ENCODE results near the gene CUL2.
"Not testable (repeated sequence)": the region's sequence is repeated elsewhere in the genome, so short reads cannot be mapped to it uniquely, and the experiment has no call there.

Gene CUL2

DNA sequence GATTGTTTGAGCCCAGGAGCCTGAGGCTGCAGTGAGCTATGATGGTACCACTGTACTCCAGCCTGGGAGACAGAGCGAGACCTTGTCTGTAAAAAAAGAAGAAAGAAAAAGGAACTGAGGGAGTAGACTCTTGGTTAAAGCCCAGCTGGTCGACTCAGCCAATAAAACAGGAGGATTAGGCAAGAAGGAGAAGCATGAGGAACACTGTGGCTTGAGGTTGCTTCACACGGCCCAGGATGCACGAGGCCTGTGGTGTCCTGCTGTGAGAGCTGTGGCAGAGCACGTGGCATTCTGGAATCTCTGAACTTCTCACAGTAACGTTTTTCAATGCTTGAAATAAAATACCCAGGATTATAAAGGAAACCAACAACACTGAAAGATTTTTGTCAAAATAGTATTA is 93.3 kb downstream of the CUL2 start:
- Mint-ChIP-seq H3K4me3 (no peak overlapping the region), H3K36me3 (peaks cover 0 to 12% of the 10 kb centered on the region in 2 donors), H3K9me3 (no peaks in the 10 kb centered on the region), H3K27me3 (no peaks in the 10 kb centered on the region), H3K4me1 (peaks cover 17 to 22% of the 10 kb centered on the region in 2 donors), H3K27ac (peak overlapping the region; percentile 4)
- DNase-seq (no peak), ATAC-seq (replicated peaks) (no peak)

DNA sequence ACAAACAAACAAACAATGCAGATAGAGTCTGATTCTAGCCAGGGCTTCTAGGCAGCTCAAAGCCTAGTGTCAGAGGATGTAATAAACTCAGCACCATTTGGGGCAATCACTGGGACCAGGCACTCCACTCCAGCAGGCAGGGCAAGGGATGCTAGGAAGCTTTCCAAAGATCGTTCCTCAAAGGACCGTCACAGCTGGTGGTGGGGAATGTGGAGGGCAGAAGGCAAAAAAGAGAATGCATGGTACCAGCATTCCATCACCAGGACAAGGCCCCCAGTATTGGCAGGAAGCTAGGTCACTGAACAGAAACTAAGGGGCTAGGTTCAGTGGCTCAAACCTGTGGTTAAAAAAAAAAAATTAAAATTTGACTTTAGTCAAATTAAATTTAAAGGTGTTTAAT is 94.2 kb downstream of the CUL2 start:
- ATAC-seq (replicated peaks) (no peak), DNase-seq (no peak)
- Mint-ChIP-seq H3K36me3 (peaks cover 0 to 12% of the 10 kb centered on the region in 2 donors), H3K27ac (peak overlapping the region; percentile 75), H3K4me1 (peaks cover 17 to 22% of the 10 kb centered on the region in 2 donors), H3K27me3 (no peaks in the 10 kb centered on the region), H3K9me3 (no peaks in the 10 kb centered on the region), H3K4me3 (no peak overlapping the region)

DNA sequence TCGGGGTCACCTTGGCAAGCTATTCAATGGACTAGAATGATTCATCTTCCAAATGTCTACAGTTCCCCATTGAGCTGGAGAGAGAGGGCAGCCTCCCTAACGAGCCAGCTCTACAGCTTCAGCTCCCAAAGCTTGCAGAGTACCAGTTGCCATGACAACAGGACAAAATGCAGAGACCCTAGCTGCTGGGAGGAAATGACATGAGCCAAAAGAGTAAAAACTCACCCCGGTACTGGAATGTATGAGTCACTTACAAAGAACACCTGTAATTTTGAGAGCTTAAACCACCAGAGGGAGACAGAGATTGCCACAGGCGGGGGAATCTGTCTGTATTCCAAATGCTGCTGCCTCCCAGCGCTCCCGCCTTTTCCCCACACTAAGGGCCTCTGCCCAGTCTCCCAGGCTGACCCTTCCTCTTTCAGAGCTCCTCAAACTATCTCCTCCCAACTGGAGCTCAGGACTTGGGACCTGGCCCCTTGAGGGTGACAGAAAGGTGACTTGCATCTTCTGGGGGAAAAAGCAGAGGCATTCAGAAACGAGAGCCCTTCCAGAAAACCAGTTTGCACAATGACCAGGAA is 95.5 kb downstream of the CUL2 start:
- Mint-ChIP-seq H3K4me3 (no peak overlapping the region), H3K36me3 (peaks cover 0 to 12% of the 10 kb centered on the region in 2 donors), H3K4me1 (peaks cover 17 to 22% of the 10 kb centered on the region in 2 donors), H3K27ac (peak overlapping the region; percentile 60), H3K9me3 (no peaks in the 10 kb centered on the region), H3K27me3 (no peaks in the 10 kb centered on the region)
- DNase-seq (peak; percentile 37), ATAC-seq (replicated peaks) (peak; percentile 88 to 93)

DNA sequence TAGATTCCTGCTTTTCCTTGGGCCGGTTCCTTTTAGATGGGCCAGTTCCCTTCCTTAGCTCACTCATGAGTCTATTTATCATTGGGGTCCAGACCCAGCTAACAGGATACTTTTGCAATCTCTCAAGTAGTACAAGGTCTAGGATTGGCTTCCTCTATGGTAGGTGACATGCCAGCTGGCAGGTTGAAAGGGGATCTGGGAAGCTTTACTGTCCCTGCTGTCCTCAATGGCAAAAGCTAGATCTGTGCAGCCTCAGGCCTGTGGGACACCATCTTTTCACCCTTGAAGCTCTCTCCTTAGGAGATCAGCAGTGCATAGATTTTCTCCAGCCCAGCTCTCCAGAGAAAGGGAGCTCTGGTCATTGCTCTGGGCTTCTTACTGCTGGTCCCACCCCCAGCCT is 96.4 kb downstream of the CUL2 start:
- Mint-ChIP-seq H3K4me1 (peaks cover 17 to 22% of the 10 kb centered on the region in 2 donors), H3K9me3 (no peaks in the 10 kb centered on the region), H3K36me3 (peaks cover 0 to 10% of the 10 kb centered on the region in 2 donors), H3K27me3 (no peaks in the 10 kb centered on the region), H3K27ac (no peak overlapping the region), H3K4me3 (no peak overlapping the region)
- DNase-seq (no peak), ATAC-seq (replicated peaks) (no peak)

DNA sequence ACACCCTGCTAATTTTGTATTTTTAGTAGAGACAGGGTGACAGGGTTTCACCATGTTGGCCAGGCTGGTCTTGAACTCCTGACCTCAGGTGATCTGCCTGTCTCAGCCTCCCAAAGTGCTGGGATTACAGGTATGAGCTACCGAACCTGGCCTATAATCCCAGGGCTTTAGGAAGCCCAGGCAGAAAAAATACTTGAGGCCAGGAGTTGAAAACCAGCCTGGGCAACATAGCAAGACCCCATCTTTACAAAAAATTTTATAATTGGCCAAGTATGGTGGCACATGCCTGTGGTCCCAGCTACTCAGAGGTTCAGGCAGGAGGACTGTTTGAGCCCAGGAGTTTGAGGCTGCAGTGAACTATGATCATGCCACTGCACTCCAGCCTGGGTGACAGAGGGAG is 99.0 kb downstream of the CUL2 start:
- H3K27ac Mint-ChIP-seq, DNase-seq: not testable (repeated sequence)

DNA sequence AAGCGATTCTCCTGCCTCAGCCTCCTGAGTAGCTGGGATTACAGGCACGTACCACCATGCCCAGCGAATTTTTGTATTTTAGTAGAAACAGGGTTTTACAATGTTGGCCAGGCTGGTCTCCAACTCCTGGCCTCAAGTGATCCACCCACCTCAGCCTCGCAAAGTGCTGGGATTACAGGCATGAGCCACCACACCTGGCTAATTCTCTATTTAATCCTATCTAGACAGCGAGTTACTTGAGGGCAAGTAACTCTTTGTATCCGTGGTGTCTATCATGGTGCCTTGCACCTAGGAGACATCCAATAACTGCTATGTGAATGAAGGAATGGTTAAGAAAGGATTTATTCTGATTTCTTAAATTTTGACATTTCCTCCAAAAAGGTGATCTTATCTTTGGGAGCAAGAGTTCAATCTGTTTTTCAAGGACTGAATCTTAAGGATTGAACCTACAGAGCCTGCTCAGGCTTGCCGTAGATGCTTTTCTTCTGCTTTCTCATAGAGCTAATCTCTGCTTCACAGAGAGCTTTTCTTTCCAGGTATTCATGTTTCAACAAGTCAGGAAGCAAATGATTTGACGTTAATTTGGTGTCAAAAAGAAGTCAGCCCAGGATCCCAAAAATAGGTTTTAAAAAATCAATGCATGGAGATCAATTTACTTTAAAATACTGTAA is 101.6 kb downstream of the CUL2 start:
- H3K4me1 Mint-ChIP-seq = no peaks in the 10 kb centered on the region
- ATAC-seq (replicated peaks) (no peak), DNase-seq (no peak)
- peaks cover 0 to 4% of the 10 kb centered on the region in 2 donors for H3K36me3 Mint-ChIP-seq
- no peak overlapping the region for H3K4me3 Mint-ChIP-seq
- no peaks in the 10 kb centered on the region for H3K27me3 Mint-ChIP-seq
- H3K27ac Mint-ChIP-seq = no peak overlapping the region
- peaks cover 7 to 9% of the 10 kb centered on the region in 2 donors for H3K9me3 Mint-ChIP-seq

More for the DNA sequence above, 99.0 kb downstream of the CUL2 start:
- H3K9me3 Mint-ChIP-seq; H3K27me3 Mint-ChIP-seq; H3K4me3 Mint-ChIP-seq; ATAC-seq (replicated peaks); H3K36me3 Mint-ChIP-seq: not testable (repeated sequence)
- H3K4me1 Mint-ChIP-seq = peaks cover 17% of the 10 kb centered on the region in 2 donors

DNA sequence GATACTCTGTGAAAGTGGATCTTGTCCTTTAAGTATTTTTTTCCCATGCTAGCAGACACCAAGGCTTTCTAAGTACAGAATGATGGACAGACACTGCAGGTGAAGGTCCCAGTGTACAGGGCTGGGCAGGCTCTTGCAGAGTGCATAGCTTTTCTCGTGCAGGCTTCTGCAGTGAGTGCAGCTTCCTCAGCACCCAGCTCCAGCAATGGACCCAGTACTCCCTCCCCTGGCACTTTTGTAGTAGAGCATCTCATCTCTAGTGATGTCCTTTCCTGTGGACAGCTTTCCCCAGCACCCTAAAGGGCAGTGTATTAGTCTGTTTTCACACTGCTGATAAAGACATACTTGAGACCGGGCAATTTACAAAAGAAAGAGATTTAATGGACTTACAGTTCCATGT is 104.3 kb downstream of the CUL2 start:
- Mint-ChIP-seq H3K36me3 (peaks cover 0 to 4% of the 10 kb centered on the region in 2 donors), H3K4me3 (no peak overlapping the region)
- ATAC-seq (replicated peaks) = no peak

DNA sequence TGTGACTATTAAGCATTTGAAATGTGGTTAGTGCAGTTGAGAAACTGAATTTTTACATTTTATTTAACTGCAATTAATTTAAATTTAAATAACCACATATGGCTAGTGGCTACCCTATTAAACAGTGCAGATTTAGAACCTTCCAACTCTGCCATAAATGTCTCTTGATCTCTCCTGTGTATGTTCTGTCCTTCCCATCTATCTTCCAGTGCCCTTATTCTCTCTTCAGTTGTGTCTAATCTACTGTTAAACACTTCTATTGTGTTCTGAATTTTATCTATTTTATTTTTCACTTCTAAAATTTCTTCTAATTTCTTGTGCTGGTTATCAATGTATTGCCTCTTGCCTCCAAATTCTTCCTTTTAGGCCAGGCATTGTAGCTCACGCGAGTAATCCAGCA is 105.0 kb downstream of the CUL2 start:
- Mint-ChIP-seq H3K9me3 (peaks cover 7 to 9% of the 10 kb centered on the region in 2 donors), H3K27me3 (no peaks in the 10 kb centered on the region), H3K27ac (no peak overlapping the region), H3K4me1 (no peaks in the 10 kb centered on the region), H3K36me3 (peaks cover 0 to 4% of the 10 kb centered on the region in 2 donors), H3K4me3 (no peak overlapping the region)
- no peak for DNase-seq
- ATAC-seq (replicated peaks) = no peak

More for the DNA sequence above, 104.3 kb downstream of the CUL2 start:
- Mint-ChIP-seq H3K27me3 (no peaks in the 10 kb centered on the region), H3K9me3 (peaks cover 7 to 9% of the 10 kb centered on the region in 2 donors), H3K27ac (no peak overlapping the region), H3K4me1 (no peaks in the 10 kb centered on the region)
- no peak for DNase-seq

DNA sequence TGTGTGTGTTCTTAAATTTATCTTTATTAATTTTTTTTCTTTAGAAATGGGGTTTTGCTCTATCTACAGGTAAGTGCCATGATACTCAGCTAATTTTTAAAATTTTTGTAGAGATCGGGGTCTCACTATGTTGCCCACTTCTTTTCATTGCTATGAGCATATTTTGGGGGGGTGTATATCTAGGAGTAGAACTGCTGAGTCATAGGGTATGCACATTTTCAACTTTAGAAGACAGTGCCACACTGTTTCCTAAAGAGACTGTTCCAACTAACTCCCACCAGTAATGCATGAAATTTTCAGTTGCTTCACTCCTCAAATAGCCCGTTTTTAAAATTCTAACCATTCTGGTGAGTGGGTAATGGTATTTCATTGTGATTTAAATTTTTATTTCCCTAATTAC is 108.3 kb downstream of the CUL2 start:
- no peak for DNase-seq
- no peak for ATAC-seq (replicated peaks)
- Mint-ChIP-seq H3K9me3 (peaks cover 7 to 10% of the 10 kb centered on the region in 2 donors), H3K36me3 (peaks cover 0 to 4% of the 10 kb centered on the region in 2 donors), H3K4me3 (no peak overlapping the region), H3K4me1 (no peaks in the 10 kb centered on the region), H3K27ac (no peak overlapping the region), H3K27me3 (peaks cover 0 to 4% of the 10 kb centered on the region in 2 donors)

DNA sequence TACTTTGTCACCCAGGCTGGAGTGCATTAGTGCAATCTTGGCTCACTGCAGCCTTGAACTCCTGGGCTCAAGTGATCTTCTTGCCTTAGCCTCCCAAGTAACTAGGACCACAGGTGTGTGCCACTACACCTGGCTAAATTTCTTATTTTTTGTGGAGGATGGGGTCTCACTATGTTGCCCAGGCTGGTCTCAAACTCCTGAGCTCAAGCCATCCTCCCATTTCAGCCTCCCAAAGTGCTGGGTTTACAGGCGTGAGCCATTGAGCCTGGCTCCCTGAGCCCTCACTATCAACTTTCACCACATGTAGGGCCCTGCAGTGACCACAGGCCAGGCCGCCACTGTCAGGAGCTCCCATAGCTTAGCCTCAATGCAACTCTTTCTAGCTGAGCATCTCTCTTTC is 110.2 kb downstream of the CUL2 start:
- Mint-ChIP-seq H3K4me1 (no peaks in the 10 kb centered on the region), H3K27me3 (peaks cover 0 to 4% of the 10 kb centered on the region in 2 donors), H3K27ac (no peak overlapping the region), H3K9me3 (peaks cover 8 to 13% of the 10 kb centered on the region in 2 donors), H3K4me3 (no peak overlapping the region), H3K36me3 (peaks cover 0 to 1% of the 10 kb centered on the region in 2 donors)
- DNase-seq (no peak), ATAC-seq (replicated peaks) (no peak)

DNA sequence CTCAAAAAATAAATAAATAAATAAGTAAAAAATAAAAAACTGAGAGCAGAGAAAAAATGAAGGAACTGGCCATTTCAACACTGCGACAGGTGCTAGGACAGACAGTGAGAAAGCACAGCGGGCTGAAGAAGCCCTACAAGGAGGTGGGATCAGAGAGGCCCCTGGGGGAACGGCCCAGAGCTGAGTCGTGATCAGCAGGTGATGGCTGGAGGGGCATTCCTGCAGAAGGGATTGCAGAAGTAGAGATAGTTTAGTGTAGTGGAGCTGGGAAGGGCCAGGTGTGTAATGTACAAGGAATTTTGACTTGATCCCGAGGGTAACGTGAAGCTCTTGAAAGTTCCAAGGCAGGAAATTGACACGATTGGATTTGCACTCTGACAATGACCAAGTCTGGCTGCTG is 112.1 kb downstream of the CUL2 start:
- Mint-ChIP-seq H3K4me1 (no peaks in the 10 kb centered on the region), H3K27me3 (peaks cover 0 to 4% of the 10 kb centered on the region in 2 donors), H3K4me3 (no peak overlapping the region), H3K27ac (no peak overlapping the region), H3K9me3 (peaks cover 7 to 15% of the 10 kb centered on the region in 2 donors), H3K36me3 (peaks cover 0 to 1% of the 10 kb centered on the region in 2 donors)
- no peak for ATAC-seq (replicated peaks)
- no peak for DNase-seq

DNA sequence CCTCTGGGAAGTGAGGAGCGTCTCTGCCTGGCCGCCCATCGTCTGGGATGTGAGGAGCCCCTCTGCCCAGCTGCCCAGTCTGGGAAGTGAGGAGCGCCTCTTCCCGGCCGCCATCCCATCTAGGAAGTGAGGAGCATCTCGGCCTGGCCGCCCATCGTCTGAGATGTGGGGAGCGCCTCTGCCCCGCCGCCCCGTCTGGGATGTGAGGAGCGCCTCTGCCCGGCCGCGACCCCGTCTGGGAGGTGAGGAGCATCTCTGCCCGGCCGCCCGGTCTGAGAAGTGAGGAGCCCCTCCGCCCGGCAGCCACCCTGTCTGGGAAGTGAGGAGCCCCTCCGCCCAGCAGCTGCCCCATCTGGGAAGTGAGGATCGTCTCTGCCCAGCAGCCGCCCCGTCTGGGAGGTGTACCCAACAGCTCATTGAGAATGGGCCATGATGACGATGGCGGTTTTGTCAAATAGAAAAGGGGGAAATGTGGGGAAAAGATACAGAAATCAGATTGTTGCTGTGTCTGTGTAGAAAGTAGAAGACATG is 113.7 kb downstream of the CUL2 start:
- H3K27ac Mint-ChIP-seq; H3K36me3 Mint-ChIP-seq; H3K4me1 Mint-ChIP-seq; H3K27me3 Mint-ChIP-seq; ATAC-seq (replicated peaks); H3K4me3 Mint-ChIP-seq; DNase-seq: not testable (repeated sequence)
- H3K9me3 Mint-ChIP-seq = peaks cover 7 to 15% of the 10 kb centered on the region in 2 donors

DNA sequence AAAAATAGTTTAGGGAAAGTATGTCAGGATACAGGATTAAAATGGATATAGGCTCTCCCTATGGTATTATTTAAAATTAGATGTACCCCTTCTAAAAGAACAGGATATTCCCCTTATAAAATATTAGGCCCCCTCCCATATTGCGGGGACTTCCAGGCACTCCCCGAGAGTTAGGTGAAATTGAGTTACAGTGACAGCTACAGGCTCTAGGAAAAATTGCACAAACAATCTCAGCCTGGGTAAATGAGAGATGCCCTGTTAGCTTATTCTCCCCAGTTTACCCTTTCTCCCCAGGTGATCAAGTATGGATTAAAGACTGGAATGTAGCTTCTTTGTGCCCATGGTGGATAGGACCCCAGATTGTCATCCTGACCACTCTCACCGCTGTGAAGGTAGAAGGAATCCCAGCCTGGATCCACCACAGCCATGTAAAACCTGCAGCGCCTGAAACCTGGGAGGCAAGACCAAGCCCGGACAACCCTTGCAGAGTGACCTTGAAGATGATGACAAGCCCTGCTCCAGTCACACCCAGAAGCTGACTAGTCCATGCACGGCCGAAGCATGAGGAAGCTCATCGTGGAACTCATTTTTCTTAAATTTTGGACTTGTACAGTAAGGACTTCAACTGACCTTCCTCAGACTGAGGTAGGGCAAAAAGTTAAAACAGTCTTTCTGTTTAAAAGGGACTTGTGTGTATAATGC is 115.6 kb downstream of the CUL2 start:
- not testable (repeated sequence) for DNase-seq; H3K4me3 Mint-ChIP-seq; H3K27me3 Mint-ChIP-seq; ATAC-seq (replicated peaks); H3K4me1 Mint-ChIP-seq; H3K27ac Mint-ChIP-seq; H3K36me3 Mint-ChIP-seq
- peaks cover 7 to 15% of the 10 kb centered on the region in 2 donors for H3K9me3 Mint-ChIP-seq

DNA sequence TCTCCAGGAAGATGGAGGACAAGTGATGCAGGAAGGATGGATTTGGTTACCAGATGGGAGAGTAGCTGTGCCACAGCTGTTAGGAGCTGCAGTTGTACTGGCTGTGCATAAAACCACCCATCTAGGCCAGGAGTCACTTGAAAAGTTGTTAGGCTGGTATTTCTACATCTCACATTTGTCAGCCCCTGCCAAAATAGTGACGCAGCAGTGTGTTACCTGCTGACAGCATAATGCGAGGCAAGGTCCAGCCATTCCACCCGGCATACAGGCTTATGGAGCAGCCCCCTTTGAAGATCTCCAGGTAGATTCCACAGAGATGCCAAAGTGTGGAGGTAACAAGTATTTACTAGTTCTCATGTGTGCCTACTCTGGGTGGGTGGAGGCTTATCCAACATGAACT is 116.4 kb downstream of the CUL2 start:
- peaks cover 7 to 15% of the 10 kb centered on the region in 2 donors for H3K9me3 Mint-ChIP-seq
- H3K4me3 Mint-ChIP-seq; H3K27ac Mint-ChIP-seq; ATAC-seq (replicated peaks); H3K36me3 Mint-ChIP-seq; DNase-seq; H3K4me1 Mint-ChIP-seq; H3K27me3 Mint-ChIP-seq: not testable (repeated sequence)
